HepG2 (cell line): Measurements from ENCODE around the gene SLC6A6. TPM values are rescaled to one million over a fixed set of nuclear protein-coding genes. Genes with fewer than 3 reads are reported as not detected.
A peak's percentile ranks its signal among the peaks of the same experiment; 100 is the strongest.

ENCODE experiments used
- ATAC-seq: fragments of 200-7000 bp; cut with Tn5 transposase; 3 replicates; pipeline ENCODE4 v1.9.1; 2020; ENCODE audit warnings: mild to moderate bottlenecking, moderate library complexity
- BruUV-seq: library from RNA; stranded (reverse); fragments of 400-500 nt; replicated peaks from 2 replicates; lab custom pipeline; 2021; lab: Mats Ljungman, UMichigan
- CTCF ChIA-PET: fragments of 300-600 bp; formaldehyde crosslinking; extraction: SDS; loops from one replicate; lab custom pipeline; 2021; ENCODE audit warnings: low total read pairs, inconsistent platforms, low intra/inter-chr PET ratio; lab: Yijun Ruan, JAX
- POLR2A ChIA-PET: fragments of 350-600 bp; sonication (Branson Sonifier 250); formaldehyde crosslinking; loops from one replicate; lab custom pipeline; 2020; ENCODE audit warnings: antibody characterized with exemption, inconsistent platforms; lab: Yijun Ruan, JAX
- DNase-seq: peaks from one replicate; pipeline ENCODE4 v3.0.0-alpha.2; 2015; ENCODE audit warnings: low spot score
- FAIRE-seq: peaks from 3 replicates; lab custom pipeline; 2011; peaks lifted over from hg19 to GRCh38; lab: Jason Lieb, UNC
- H2AFZ ChIP-seq: one replicate; pipeline ENCODE4 v1.6.1; 2011; ENCODE audit warnings: low read length, inconsistent platforms
- H3K27ac ChIP-seq: fragments of 300-600 bp; 3 replicates; pipeline ENCODE4 v1.8.0; 2011; ENCODE audit warnings: mixed run types, mild to moderate bottlenecking, mixed read lengths, low read length, inconsistent platforms; ENCODE audit not compliant: insufficient read depth; ENCODE audit errors: extremely low read length
- H3K27me3 ChIP-seq, 2 experiments: fragments of 200-600 bp in 1 of 2; 2 replicates in 1 of 2; 3 replicates in 1 of 2; pipeline versions ENCODE4 v1.6.0 to v1.8.0; 2011; ENCODE audit warnings: low read length in 2 of 2, mild to moderate bottlenecking in 2 of 2, moderate library complexity in 2 of 2, inconsistent platforms in 1 of 2; ENCODE audit not compliant: insufficient read depth in 2 of 2, control insufficient read depth in 1 of 2
- H3K36me3 ChIP-seq, 2 experiments: fragments of 200-600 bp in 1 of 2; replicated peaks in 1 of 2; 2 replicates in 1 of 2; 3 replicates in 1 of 2; pipeline versions ENCODE4 v1.5.1 to v1.8.0; 2011; ENCODE audit warnings: low read length in 2 of 2, inconsistent platforms in 1 of 2; ENCODE audit not compliant: insufficient read depth in 2 of 2, control insufficient read depth in 1 of 2
- H3K4me1 ChIP-seq: 2 replicates; pipeline ENCODE4 v1.5.1; 2012; ENCODE audit warnings: low read length, inconsistent platforms; ENCODE audit not compliant: insufficient read depth
- H3K4me2 ChIP-seq: 2 replicates; pipeline ENCODE4 v1.6.0; 2011; ENCODE audit warnings: low read depth, low read length, inconsistent platforms
- H3K4me3 ChIP-seq, 3 experiments: fragments of 200-600 bp in 1 of 3; sonication (generic), shearing (Covaris generic) in 1 of 3; replicated peaks in 1 of 3; 2 replicates each; pipeline ENCODE4 v1.5.1; 2011 to 2016; ENCODE audit warnings: low read length in 3 of 3, inconsistent platforms in 2 of 3, low read depth in 2 of 3, mild to moderate bottlenecking in 2 of 3, control low read depth in 1 of 3, mixed read lengths in 1 of 3; ENCODE audit not compliant: insufficient read depth in 1 of 3
- H3K79me2 ChIP-seq: one replicate; pipeline ENCODE4 v1.6.1; 2011; ENCODE audit warnings: low read length, inconsistent platforms; ENCODE audit not compliant: insufficient read depth
- H3K9ac ChIP-seq: 2 replicates; pipeline ENCODE4 v1.6.0; 2011; ENCODE audit warnings: mild to moderate bottlenecking, low read depth, low read length, inconsistent platforms; ENCODE audit not compliant: insufficient read depth
- H3K9me3 ChIP-seq: 2 replicates; pipeline ENCODE4 v1.5.1; 2012; ENCODE audit warnings: mild to moderate bottlenecking, low read length
- H4K20me1 ChIP-seq: 2 replicates; pipeline ENCODE4 v1.6.0; 2011; ENCODE audit warnings: inconsistent platforms, mild to moderate bottlenecking, low read length, moderate library complexity; ENCODE audit not compliant: insufficient read depth
- AGO2 ChIP-seq: fragments of 200-400 bp; formaldehyde crosslinking; optimal IDR thresholded peaks from 2 replicates; pipeline ENCODE3; 2017; ENCODE audit warnings: mild to moderate bottlenecking, low read depth, low read length, moderate library complexity
- FOXC1 ChIP-seq: sonication (generic); formaldehyde crosslinking; IDR thresholded peaks from 2 replicates; pipeline ENCODE4 v1.8.0; 2022; ENCODE audit warnings: mild to moderate bottlenecking, missing genetic modification reagents, borderline replicate concordance
- FOXK2 ChIP-seq: fragments of 450-650 bp; IDR thresholded peaks from 2 replicates; pipeline ENCODE4 v1.6.1; 2016
- GTF3A ChIP-seq: sonication (generic); formaldehyde crosslinking; conservative IDR thresholded peaks from 2 replicates; pipeline ENCODE4 v1.4.0; 2020; ENCODE audit warnings: mild to moderate bottlenecking, missing genetic modification reagents
- JDP2 ChIP-seq: sonication (generic); formaldehyde crosslinking; IDR thresholded peaks from 2 replicates; pipeline ENCODE4 v1.8.1; 2022; ENCODE audit warnings: missing genetic modification reagents, borderline replicate concordance
- MBD4 ChIP-seq: IDR thresholded peaks from 2 replicates; pipeline ENCODE4 v1.6.1; 2012; ENCODE audit warnings: low read length, inconsistent platforms, borderline replicate concordance
- MED8 ChIP-seq: sonication (generic); formaldehyde crosslinking; IDR thresholded peaks from 2 replicates; pipeline ENCODE4 v1.8.1; 2023; ENCODE audit warnings: mild to moderate bottlenecking, missing genetic modification reagents; ENCODE audit not compliant: insufficient replicate concordance
- PBX3 ChIP-seq: sonication (generic); formaldehyde crosslinking; IDR thresholded peaks from 2 replicates; pipeline ENCODE4 v1.8.1; 2023; ENCODE audit warnings: missing genetic modification reagents, inconsistent platforms, borderline replicate concordance
- PITX1 ChIP-seq: sonication (generic); formaldehyde crosslinking; IDR thresholded peaks from 2 replicates; pipeline ENCODE4 v1.5.1; 2020; ENCODE audit warnings: mild to moderate bottlenecking, missing genetic modification reagents
- PLRG1 ChIP-seq: fragments of 450-650 bp; conservative IDR thresholded peaks from 2 replicates; pipeline ENCODE4 v1.6.1; 2016
- POLR2G ChIP-seq: fragments of 200-400 bp; formaldehyde crosslinking; IDR thresholded peaks from 2 replicates; pipeline ENCODE4 v1.6.1; 2018; ENCODE audit warnings: mild to moderate bottlenecking, low read depth, low read length, moderate library complexity
- SALL1 ChIP-seq: sonication (generic); formaldehyde crosslinking; IDR thresholded peaks from 2 replicates; pipeline ENCODE4 v1.8.0; 2022; ENCODE audit warnings: mild to moderate bottlenecking, missing genetic modification reagents
- SIN3B ChIP-seq: fragments of 150-350 bp; IDR thresholded peaks from 2 replicates; pipeline ENCODE4 v1.6.1; 2014; ENCODE audit warnings: low read length
- ZFP90 ChIP-seq: sonication (generic); formaldehyde crosslinking; IDR thresholded peaks from 2 replicates; pipeline ENCODE4 v1.8.0; 2022; ENCODE audit warnings: missing genetic modification reagents, mild to moderate bottlenecking, inconsistent platforms, borderline replicate concordance
- ZFY ChIP-seq: sonication (generic); formaldehyde crosslinking; IDR thresholded peaks from 2 replicates; pipeline ENCODE4 v1.4.0; 2020; ENCODE audit warnings: missing genetic modification reagents
- ZNF275 ChIP-seq: sonication (generic); formaldehyde crosslinking; IDR thresholded peaks from 2 replicates; pipeline ENCODE4 v1.8.0; 2022; ENCODE audit warnings: missing genetic modification reagents, mild to moderate bottlenecking, inconsistent platforms, borderline replicate concordance
- ZNF446 ChIP-seq: sonication (generic); formaldehyde crosslinking; IDR thresholded peaks from 2 replicates; pipeline ENCODE4 v1.5.0; 2020; ENCODE audit warnings: mild to moderate bottlenecking, missing genetic modification reagents
- ZNF629 ChIP-seq: sonication (generic); formaldehyde crosslinking; conservative IDR thresholded peaks from 2 replicates; pipeline ENCODE4 v1.5.0; 2020; ENCODE audit warnings: missing genetic modification reagents
- ZNF703 ChIP-seq: sonication (generic); formaldehyde crosslinking; IDR thresholded peaks from 2 replicates; pipeline ENCODE4 v1.5.1; 2020; ENCODE audit warnings: missing genetic modification reagents, mild to moderate bottlenecking, moderate library complexity, borderline replicate concordance
- ZNF75D ChIP-seq: sonication (generic); formaldehyde crosslinking; IDR thresholded peaks from 2 replicates; pipeline ENCODE4 v1.8.1; 2023; ENCODE audit warnings: missing genetic modification reagents, mild to moderate bottlenecking, borderline replicate concordance
- ZNF768 ChIP-seq: sonication (generic); formaldehyde crosslinking; IDR thresholded peaks from 2 replicates; pipeline ENCODE4 v1.4.0; 2020; ENCODE audit warnings: missing genetic modification reagents
- WGBS: methylation state at CpG from one replicate; pipeline ENCODE4 v1.1.6; 2017; ENCODE audit warnings: low lambda C conversion rate; 5-methylcytosine and 5-hydroxymethylcytosine counted together
- in situ Hi-C: cut with HindIII; loops from 2 replicates; pipeline ENCODE4 v1.10.0; 2017; ENCODE audit warnings: low pct_unique_long_range_greater_than_20kb; ENCODE audit not compliant: extremely low pct_ligation_motif_present
- intact Hi-C: fragments of 100-400 bp; cut with micrococcal nuclease; formaldehyde crosslinking; loops from one replicate; pipeline ENCODE4 v1.10.0; 2022; ENCODE audit not compliant: unreplicated experiment
- polyA plus RNA-seq, 8 experiments: library from polyadenylated mRNA; depleted of rRNA in 3 of 8; stranded (reverse) in 7 of 8; unstranded in 1 of 8; fragments of >200 nt; fragmentation: Illumina TruSeq in 4 of 8; extraction: Trizol in 4 of 8; gene quantifications; 2 replicates each; pipeline versions ENCODE4 v1.2.1 to v1.2.3, GENCODE V29; 2011 to 2016; ENCODE audit warnings: low read depth in 4 of 8, missing spikeins in 1 of 8, mixed read lengths in 1 of 8; ENCODE audit not compliant: insufficient read depth in 1 of 8
- total RNA-seq, 5 experiments: library from RNA; depleted of rRNA; stranded (reverse); fragments of >200 nt; fragmentation: Illumina TruSeq; extraction: Trizol; gene quantifications; 2 replicates each; pipeline ENCODE4 v1.2.3, GENCODE V29; 2016; ENCODE audit warnings: low read depth in 1 of 5
- TF ChIP-seq, protein P1 (sequence below): sonication (generic); formaldehyde crosslinking; IDR thresholded peaks from 2 replicates; pipeline ENCODE4 v1.4.0; 2020; ENCODE audit warnings: mild to moderate bottlenecking, missing genetic modification reagents

SLC6A6 gene
- total and polyA plus RNA-seq, 2 of the 13 experiments (the other 11 are each of a cell fraction or from before 2014, with no cell fraction given) = 14.1 to 20.7 TPM

DNA sequence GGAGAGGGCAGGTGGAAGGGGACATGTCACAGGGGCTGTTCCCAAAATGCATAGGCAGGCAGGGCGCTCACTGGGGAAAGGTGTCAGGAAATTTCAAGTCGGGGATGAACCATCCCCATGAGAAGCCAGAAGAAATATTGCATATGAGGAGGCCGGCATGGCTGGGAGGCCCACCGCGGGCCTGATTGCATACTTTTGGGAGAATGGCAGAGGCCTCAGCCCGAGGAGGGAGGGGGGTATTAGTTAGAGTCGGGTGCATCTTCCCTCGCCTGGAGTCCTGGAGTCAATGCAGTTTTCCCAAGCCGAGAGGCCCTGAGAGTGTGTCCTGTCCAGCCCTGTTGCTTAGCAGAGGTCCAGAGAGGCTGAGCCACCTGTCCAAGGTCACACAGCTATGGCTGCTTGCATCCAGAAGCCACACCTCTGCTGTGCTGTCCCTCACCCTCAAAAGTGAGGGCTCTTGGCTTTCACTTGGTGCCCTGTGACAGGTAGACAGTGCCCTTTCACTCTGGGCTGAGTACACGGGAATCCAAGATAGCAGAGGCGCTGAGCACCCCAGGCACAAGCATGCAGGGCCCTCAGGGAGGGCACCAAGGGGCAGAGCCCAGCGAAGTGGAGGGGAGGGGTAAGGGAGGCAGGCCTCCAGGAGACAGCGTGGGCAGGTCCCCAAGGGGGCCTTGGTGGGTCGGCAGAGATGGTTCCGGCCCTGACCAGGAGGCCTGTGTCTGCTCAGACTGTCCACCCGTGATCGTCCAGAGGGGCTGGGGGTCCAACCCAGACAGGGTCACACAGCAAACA is 89.2 kb downstream of the SLC6A6 start:
- no peak overlapping the region for H3K27ac ChIP-seq
- in situ Hi-C loops = no loop called here
- TF ChIP-seq PLRG1 (no peak), JDP2 (CRISPR knock-in tag) (no peak), SALL1 (CRISPR knock-in tag) (no peak), PITX1 (CRISPR knock-in tag) (no peak), AGO2 (peak; percentile 30), ZNF703 (CRISPR knock-in tag) (no peak), ZNF446 (CRISPR knock-in tag) (no peak), ZNF629 (CRISPR knock-in tag) (no peak), ZNF275 (CRISPR knock-in tag) (no peak), FOXC1 (CRISPR knock-in tag) (no peak), FOXK2 (no peak), MBD4 (no peak), MED8 (CRISPR knock-in tag) (no peak), ZFY (CRISPR knock-in tag) (no peak), GTF3A (CRISPR knock-in tag) (no peak), ZFP90 (CRISPR knock-in tag) (no peak), ZNF768 (CRISPR knock-in tag) (peak; percentile 97), SIN3B (no peak), ZNF75D (CRISPR knock-in tag) (no peak), POLR2G (peak; percentile 17; the same call in 1 of the 2 replicates), PBX3 (CRISPR knock-in tag) (no peak)
- TF ChIP-seq, protein P1, sequence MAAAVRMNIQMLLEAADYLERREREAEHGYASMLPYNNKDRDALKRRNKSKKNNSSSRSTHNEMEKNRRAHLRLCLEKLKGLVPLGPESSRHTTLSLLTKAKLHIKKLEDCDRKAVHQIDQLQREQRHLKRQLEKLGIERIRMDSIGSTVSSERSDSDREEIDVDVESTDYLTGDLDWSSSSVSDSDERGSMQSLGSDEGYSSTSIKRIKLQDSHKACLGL (CRISPR knock-in tag) = no peak

More for the DNA sequence above, 89.2 kb downstream of the SLC6A6 start:
- no peaks in the 10 kb centered on the region for H3K79me2 ChIP-seq
- ChIA-PET CTCF (no interaction called here), POLR2A (no interaction called here)
- intact Hi-C loops = no loop called here
- ATAC-seq (no peak), DNase-seq (no peak), FAIRE-seq (no peak)
- H2AFZ ChIP-seq = no peak overlapping the region
- no peaks in the 10 kb centered on the region for H3K9me3 ChIP-seq
- peaks cover 3 to 10% of the 10 kb centered on the region in 2 experiments; a peak in 3 of 5 replicates for H3K36me3 ChIP-seq
- H3K9ac ChIP-seq = no peak overlapping the region
- no TSS peak for BruUV-seq
- H4K20me1 ChIP-seq = no peaks in the 10 kb centered on the region
- H3K27me3 ChIP-seq = no peaks in the 10 kb centered on the region; a peak in 1 of 5 replicates
- H3K4me1 ChIP-seq = no peaks in the 10 kb centered on the region
- 81% methylated on average over 13 of the region's 17 CpGs for WGBS
- no peak overlapping the region for H3K4me2 ChIP-seq
- H3K4me3 ChIP-seq = no peak overlapping the region
